NCI-H128 (cell line): ENCODE measurements around the gene RBFOX2.
"Not testable (repeated sequence)": the region's sequence is repeated elsewhere in the genome, so short reads cannot be mapped to it uniquely, and the experiment has no call there.

Experiments used
- DNase-seq: peaks from one replicate; lab custom pipeline; 2025; ENCODE audit not compliant: unreplicated experiment; lab: John Stamatoyannopoulos, UW

RBFOX2 gene

GRCh38 chr22:36028646-36029405 is at the start of gene RBFOX2:
Gene RBFOX2 (minus strand): TSS chr22:36028824. CDS start chr22:36028425, 399 bp downstream.
- DNase-seq = peak; percentile 72

GRCh38 chr22:36077271-36077670 is 48.6 kb upstream of the RBFOX2 start:
- no peak for DNase-seq

- no peak for DNase-seq
Observed at GRCh38 chr22:36075724-36076123, 47.1 kb upstream of the RBFOX2 start.

- no peak for DNase-seq
Observed at GRCh38 chr22:36075230-36075629, 46.6 kb upstream of the RBFOX2 start.

- no peak for DNase-seq
Observed at GRCh38 chr22:36073476-36073875, 44.9 kb upstream of the RBFOX2 start.

GRCh38 chr22:36070645-36071044 is 42.0 kb upstream of the RBFOX2 start:
- not testable (repeated sequence) for DNase-seq

GRCh38 chr22:36069368-36069767 is 40.7 kb upstream of the RBFOX2 start:
- no peak for DNase-seq

GRCh38 chr22:36068776-36069344 is 40.2 kb upstream of the RBFOX2 start:
- DNase-seq = no peak

- DNase-seq = no peak
Observed at GRCh38 chr22:36067235-36067558, 38.6 kb upstream of the RBFOX2 start.

- peak; percentile 89 for DNase-seq
Observed at GRCh38 chr22:36065775-36066544, 37.3 kb upstream of the RBFOX2 start.

GRCh38 chr22:36065462-36065774 is 36.8 kb upstream of the RBFOX2 start:
- no peak for DNase-seq

- DNase-seq = no peak
Observed at GRCh38 chr22:36064358-36064757, 35.7 kb upstream of the RBFOX2 start.

- no peak for DNase-seq
Observed at GRCh38 chr22:36056980-36057379, 28.4 kb upstream of the RBFOX2 start.

- DNase-seq = no peak
Observed at GRCh38 chr22:36055376-36056295, 27.0 kb upstream of the RBFOX2 start.

- not testable (repeated sequence) for DNase-seq
Observed at GRCh38 chr22:36054446-36054845, 25.8 kb upstream of the RBFOX2 start.

- no peak for DNase-seq
Observed at GRCh38 chr22:36053242-36054147, 24.9 kb upstream of the RBFOX2 start.

GRCh38 chr22:36052505-36052941 is 23.9 kb upstream of the RBFOX2 start:
- DNase-seq = no peak

GRCh38 chr22:36049678-36049997 is 21.0 kb upstream of the RBFOX2 start:
- no peak for DNase-seq

- DNase-seq = no peak
Observed at GRCh38 chr22:36048911-36049677, 20.5 kb upstream of the RBFOX2 start.

- not testable (repeated sequence) for DNase-seq
Observed at GRCh38 chr22:36044517-36044916, 15.9 kb upstream of the RBFOX2 start.
